ENCODE measurements around the gene VSX2. TPM values are rescaled to one million over a fixed set of nuclear protein-coding genes. Genes with fewer than 3 reads are reported as not detected.

The VSX2 gene
- total and polyA plus RNA-seq, 2 of the 13 experiments (the other 11 are each of a cell fraction or from before 2014, with no cell fraction given): 0.05 TPM; not detected in 1

DNA sequence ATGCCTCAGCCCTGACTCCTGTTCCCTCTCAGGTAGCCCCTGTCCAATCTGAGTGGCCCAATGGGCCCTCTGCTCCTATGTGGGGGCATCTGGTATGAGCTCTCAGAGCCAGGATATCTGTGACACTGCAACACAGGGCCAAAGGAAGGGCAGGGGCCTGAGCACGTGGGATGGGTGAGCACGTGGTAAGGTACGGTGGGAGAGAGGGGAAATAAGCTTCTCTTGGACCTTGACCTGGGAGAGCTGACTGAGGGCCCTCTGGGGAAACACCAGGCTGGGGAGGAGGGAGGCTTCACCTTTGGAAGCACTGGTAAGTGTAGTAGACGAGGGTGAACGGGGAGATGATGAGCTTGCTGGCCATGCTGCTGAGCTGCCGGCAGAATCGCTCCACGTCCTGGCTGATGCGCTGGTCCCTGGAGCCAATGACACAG lies 56.8 kb downstream of the VSX2 start (continued):
- TF ChIP-seq ZNF777 (CRISPR knock-in tag; IDR thresholded peaks at IDR 0.05) (no peak), HOXD1 (CRISPR knock-in tag; IDR thresholded peaks at IDR 0.05) (no peak), ZNF569 (CRISPR knock-in tag; IDR thresholded peaks at IDR 0.05; ENCODE audit: borderline replicate concordance) (no peak), RAD51 (IDR thresholded peaks at IDR 0.05; ENCODE audit: borderline replicate concordance) (peak; percentile 80), ZNF589 (CRISPR knock-in tag; conservative IDR thresholded peaks at IDR 0.05) (0 out of 2 replicates have a peak, but pooled peaks have one; percentile 38), MED1 (CRISPR knock-in tag; IDR thresholded peaks at IDR 0.05) (peak; percentile 73), TFDP2 (CRISPR knock-in tag; IDR thresholded peaks at IDR 0.05) (peak; percentile 85), SRSF4 (IDR thresholded peaks at IDR 0.05; ENCODE audit: low read depth, low read length, poor library complexity, severe bottlenecking) (no peak), ATF6 (CRISPR knock-in tag; conservative IDR thresholded peaks at IDR 0.05) (no peak), ZMYM3 (CRISPR knock-in tag; IDR thresholded peaks at IDR 0.05) (no peak), NFE2L2 (IDR thresholded peaks at IDR 0.05; ENCODE audit: low read length) (no peak), FLYWCH1 (CRISPR knock-in tag; IDR thresholded peaks at IDR 0.05) (0 out of 2 replicates have a peak, but pooled peaks have one; percentile 53), ZSCAN25 (CRISPR knock-in tag; IDR thresholded peaks at IDR 0.05) (peak; percentile 79), ZNF33B (CRISPR knock-in tag; IDR thresholded peaks at IDR 0.05) (peak; percentile 55; the same call in 1 of the 2 replicates), HES4 (CRISPR knock-in tag; IDR thresholded peaks at IDR 0.05; ENCODE audit: borderline replicate concordance) (peak; percentile 82), CREB1 (IDR thresholded peaks at IDR 0.05) (no peak), CREB1 (CRISPR knock-in tag; IDR thresholded peaks at IDR 0.05) (no peak), MXD4 (CRISPR knock-in tag; IDR thresholded peaks at IDR 0.05) (peak; percentile 93), PAX8 (CRISPR knock-in tag; IDR thresholded peaks at IDR 0.05; ENCODE audit: borderline replicate concordance) (no peak), ZFY (CRISPR knock-in tag; IDR thresholded peaks at IDR 0.05) (peak; percentile 77), FOXC1 (CRISPR knock-in tag; IDR thresholded peaks at IDR 0.05; ENCODE audit: borderline replicate concordance) (peak; percentile 67; the same call in 1 of the 2 replicates)
- TF ChIP-seq, protein P1, sequence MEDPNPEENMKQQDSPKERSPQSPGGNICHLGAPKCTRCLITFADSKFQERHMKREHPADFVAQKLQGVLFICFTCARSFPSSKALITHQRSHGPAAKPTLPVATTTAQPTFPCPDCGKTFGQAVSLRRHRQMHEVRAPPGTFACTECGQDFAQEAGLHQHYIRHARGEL (CRISPR knock-in tag; IDR thresholded peaks at IDR 0.05): peak; percentile 68; the same call in 1 of the 2 replicates
- TF ChIP-seq, protein P2, sequence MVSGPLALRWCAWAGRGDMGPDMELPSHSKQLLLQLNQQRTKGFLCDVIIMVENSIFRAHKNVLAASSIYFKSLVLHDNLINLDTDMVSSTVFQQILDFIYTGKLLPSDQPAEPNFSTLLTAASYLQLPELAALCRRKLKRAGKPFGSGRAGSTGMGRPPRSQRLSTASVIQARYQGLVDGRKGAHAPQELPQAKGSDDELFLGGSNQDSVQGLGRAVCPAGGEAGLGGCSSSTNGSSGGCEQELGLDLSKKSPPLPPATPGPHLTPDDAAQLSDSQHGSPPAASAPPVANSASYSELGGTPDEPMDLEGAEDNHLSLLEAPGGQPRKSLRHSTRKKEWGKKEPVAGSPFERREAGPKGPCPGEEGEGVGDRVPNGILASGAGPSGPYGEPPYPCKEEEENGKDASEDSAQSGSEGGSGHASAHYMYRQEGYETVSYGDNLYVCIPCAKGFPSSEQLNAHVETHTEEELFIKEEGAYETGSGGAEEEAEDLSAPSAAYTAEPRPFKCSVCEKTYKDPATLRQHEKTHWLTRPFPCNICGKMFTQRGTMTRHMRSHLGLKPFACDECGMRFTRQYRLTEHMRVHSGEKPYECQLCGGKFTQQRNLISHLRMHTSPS (CRISPR knock-in tag; IDR thresholded peaks at IDR 0.05; ENCODE audit: low read depth): no peak
- TF ChIP-seq, protein P3, sequence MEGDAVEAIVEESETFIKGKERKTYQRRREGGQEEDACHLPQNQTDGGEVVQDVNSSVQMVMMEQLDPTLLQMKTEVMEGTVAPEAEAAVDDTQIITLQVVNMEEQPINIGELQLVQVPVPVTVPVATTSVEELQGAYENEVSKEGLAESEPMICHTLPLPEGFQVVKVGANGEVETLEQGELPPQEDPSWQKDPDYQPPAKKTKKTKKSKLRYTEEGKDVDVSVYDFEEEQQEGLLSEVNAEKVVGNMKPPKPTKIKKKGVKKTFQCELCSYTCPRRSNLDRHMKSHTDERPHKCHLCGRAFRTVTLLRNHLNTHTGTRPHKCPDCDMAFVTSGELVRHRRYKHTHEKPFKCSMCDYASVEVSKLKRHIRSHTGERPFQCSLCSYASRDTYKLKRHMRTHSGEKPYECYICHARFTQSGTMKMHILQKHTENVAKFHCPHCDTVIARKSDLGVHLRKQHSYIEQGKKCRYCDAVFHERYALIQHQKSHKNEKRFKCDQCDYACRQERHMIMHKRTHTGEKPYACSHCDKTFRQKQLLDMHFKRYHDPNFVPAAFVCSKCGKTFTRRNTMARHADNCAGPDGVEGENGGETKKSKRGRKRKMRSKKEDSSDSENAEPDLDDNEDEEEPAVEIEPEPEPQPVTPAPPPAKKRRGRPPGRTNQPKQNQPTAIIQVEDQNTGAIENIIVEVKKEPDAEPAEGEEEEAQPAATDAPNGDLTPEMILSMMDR (CRISPR knock-in tag; IDR thresholded peaks at IDR 0.05): peak; percentile 23; the same call in 1 of the 2 replicates

Measured in HepG2 (cell line).